HG02642 (cell line): ENCODE results near the gene TIAL1.
"Not testable (repeated sequence)": the region's sequence is repeated elsewhere in the genome, so short reads cannot be mapped to it uniquely, and the experiment has no call there.

Experiments
- ATAC-seq: cut with Tn5 transposase; IDR thresholded peaks from one replicate; pipeline ENCODE4 v1.9.1; 2021; ENCODE audit warnings: mild to moderate bottlenecking; ENCODE audit not compliant: unreplicated experiment, poor library complexity

TIAL1 gene, protein sequence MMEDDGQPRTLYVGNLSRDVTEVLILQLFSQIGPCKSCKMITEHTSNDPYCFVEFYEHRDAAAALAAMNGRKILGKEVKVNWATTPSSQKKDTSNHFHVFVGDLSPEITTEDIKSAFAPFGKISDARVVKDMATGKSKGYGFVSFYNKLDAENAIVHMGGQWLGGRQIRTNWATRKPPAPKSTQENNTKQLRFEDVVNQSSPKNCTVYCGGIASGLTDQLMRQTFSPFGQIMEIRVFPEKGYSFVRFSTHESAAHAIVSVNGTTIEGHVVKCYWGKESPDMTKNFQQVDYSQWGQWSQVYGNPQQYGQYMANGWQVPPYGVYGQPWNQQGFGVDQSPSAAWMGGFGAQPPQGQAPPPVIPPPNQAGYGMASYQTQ

DNA sequence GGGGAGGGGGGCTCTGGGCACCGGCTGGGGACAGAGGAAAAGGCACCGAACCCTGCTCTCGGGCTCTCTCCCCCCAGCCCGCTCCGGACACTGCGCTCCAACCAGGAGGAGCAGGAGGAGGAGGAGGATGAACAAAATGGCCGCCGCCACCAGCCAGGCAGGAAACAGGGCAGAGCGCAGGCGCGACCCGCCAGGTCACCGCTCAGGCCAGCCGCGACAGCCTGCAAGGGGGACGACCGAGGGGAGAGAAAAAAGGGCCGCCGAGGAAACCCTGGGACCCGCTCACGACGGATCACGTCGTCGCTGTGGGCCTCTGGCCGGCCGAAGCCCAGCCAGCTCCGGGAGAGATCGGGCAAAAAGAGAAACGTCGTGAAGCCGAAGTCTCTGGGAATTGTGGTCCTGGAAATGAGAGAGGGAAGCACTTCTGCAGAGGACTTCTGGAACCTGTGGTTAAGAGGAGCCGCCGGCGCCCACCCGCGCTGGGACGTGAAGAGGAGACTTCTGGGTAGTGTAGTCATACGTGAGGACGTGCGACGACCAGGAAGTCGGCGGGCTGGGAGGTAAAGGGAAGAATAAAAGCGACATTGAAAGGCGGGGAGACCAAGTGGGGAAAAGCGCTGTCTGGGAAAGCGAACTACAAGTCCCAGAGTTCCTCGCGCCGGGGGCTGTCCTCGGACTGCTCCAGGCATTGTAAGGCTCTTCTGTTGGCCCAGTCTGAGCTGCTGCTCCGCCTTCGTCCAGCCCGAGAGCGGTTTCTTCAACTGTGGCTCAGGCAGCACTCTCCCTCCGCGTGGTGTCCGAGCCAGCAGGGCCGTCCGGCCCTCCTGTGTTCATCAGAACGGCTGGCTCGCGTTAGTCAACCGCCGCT is at the start of gene TIAL1:
TIAL1 (minus strand) TSS at position 428 of the 868 bp plus-strand sequence. CDS start 499 bp downstream, outside the sequence.
- peak; percentile 87 for ATAC-seq

DNA sequence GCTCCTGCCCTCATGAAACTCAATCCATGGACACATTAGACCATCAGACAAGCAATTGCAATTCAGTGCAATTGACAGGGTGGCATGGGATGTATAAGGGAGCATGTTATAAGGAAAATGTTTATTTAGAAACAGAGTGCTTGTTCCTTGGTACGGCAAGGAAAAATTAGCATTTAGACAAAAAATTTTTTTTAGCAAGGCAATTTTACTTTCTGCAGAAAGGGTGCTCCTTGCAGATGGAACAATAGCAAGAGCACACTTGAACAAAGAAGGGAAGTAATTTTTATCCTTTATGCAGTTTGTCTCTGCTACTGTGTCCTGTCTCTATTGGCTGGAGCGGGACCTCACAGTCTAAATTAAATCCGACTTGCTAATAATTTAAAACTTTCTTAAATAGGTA is 48.2 kb upstream of the TIAL1 start:
- ATAC-seq = no peak

DNA sequence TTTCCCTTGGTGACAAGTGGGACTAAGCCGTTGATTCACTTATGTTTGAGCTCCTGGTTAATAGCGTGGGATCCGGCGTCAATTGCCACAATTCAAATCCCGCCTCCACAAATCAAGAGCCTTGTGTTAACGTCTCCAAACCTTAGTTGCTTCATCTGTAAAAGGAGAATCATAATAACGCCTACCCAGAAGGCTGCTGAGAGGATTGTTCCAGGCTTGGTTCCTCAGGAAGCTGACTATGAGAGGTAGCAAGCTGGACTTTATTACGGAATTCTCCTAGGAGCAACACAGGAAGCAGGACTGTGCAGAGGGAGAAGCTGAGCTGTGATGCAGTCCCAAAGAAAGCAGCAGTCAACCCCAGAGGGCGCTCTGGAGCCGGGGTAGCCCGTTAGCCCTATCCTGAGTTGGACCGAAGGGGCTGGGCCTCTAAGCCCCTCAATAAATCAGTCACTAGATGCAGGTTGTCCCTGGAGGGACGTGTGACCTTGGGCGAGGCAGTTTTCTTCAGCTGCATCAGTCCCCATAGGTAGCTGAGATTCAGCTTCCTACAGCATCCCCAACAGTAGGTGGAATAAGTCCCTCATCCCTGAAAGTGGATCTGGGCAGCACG is 47.5 kb upstream of the TIAL1 start:
- ATAC-seq = no peak

DNA sequence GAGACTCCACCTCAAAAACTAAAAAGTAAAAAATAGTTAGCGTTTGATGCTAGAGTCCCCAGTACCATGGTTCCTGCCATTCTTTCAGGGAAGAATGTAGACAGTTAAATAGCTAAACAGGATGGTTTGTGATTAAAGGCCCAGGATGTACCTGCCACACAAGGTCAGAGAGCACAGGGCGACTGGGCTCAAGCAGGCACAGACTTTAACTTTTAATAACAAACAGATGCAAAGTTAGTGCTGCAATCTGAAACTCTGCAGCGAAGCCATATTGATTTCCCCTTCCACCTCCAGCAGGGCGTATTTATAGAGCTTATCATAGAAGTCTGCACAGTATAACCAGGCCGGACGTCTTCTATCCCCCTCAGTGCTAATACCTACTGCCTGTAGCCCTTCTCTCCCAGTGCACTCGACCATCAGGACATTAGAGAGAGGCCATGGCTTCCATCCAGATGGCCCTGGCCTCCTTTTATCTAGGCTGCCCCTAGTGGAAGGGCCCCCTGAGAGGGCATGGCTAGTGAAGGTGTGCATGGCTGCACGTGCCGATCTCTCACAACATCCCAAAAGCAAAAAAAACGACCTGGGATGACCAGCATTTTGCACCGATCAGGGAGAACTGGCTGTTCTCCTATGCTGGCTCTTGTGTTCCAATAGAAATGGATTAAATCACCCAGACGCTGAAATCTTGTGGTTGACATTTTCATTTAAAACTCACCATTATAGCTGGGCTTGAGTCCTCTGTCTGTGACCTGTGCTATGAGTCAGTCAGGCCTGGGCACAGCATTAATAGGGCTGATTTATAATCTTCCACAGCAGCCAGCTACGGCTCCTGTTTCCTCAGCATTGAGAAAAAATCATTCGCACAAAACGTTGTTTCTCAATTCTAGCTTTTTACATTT is 46.8 kb upstream of the TIAL1 start:
- no peak for ATAC-seq

DNA sequence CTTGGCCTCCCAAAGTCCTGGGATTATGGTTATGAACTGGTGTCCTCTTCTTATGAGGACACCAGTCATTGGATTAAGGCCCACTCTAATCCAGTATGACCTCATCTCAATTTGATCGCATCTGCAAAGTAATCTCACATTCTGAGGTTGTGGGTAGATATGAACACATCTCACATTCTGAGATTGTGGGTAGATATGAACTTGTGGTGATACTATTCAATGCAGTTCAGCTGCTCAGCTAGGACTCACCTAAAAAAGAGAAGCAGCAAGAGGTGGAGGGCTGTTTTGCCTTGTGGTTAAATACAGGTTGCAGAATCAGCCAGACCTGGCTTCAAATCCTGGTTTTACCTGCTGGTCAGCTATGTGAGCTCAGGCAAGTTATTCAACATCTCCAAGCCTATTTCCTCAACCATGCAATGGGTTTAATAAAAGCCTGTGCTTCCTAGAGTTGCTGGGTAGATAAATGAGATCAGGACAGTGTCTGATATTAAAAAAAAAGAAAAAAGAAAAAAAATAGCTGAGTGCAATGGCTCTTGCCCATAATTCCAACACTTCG is 45.9 kb upstream of the TIAL1 start:
- no peak for ATAC-seq

DNA sequence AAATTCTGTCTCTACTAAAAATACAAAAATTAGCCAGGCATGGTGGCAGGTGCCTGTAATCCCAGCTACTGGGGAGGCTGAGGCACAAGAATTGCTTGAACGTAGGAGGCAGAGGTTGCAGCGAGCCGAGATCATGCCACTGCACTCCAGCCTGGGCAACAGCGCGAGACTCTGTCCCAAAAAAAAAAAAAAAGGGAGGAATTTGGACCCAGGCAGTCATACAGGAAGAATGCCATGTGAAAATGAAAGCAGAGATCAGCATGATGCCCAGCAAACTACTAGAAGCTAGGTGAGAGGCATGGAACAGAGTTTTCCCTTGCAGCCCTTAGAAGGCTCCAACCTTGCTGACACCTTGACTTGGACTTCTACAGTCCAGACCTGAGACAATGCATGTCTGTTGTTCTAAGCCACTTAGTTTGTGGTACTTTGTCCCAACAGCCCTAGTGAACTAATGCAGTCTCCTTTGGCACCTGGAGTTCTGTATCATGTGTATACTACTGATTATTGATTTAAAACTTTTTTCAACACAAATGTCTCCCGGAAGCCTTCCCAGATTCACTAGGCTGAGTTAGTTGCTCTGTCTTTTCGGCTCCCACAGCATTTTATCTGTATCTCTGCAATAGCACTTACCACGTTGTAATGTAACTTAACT is 44.2 kb upstream of the TIAL1 start:
- ATAC-seq = no peak

DNA sequence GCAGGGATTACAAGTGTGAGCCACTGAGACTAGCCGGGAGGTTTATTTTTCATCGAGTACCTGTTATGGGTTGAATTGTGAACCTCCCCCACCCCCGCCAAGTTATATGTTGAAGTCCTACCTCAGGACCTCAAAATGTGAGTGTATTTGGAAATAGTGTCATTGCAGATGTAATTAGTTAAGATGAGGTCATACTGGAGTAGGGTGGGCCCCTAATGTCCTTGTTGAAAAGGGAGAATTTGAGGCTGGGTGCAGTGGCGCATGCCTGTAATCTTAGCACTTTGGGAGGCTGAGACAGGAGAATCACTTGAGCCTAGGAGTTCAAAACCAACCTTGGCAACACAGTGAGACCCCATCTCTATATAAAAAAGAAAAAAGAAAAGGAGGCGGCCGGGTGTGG is 43.6 kb upstream of the TIAL1 start:
- no peak for ATAC-seq

DNA sequence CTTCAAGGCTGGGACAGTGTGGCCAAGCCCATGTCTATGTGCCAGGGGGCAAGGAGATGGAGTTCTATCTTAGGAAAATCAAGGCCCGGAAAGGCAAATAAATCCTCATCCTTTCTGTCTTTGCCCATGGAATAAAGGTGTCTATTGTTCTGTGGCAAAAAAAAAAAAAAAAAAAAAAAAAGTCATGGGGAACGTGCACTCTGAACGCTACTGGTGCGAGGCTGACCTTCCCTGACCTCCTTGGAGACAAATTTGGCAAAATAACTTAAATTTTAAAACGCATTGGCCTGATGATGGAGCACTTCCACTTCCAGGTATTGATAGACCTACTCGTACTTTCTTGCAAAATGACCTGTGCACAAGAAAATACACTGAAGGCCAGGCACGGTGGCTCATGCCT is 42.2 kb upstream of the TIAL1 start:
- no peak for ATAC-seq

DNA sequence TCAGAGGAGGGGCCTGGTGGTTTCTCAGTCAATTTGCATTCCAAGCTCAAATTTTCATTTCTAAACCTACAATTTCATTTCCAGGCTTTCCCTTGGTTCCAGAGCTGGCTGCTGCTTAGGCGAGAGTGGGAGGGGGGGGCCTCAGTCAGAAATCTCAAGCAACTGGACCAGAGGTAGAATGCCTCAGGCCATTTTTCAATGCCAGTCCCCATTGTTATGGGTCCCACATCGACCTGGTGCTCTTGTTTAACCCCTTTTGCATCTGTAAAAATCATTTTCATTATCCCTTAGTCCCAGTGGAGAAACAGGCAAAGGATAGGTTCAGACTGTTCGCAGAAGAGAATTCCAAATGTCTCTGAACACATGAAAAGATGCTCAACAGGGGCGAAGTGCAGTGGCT is 40.9 kb upstream of the TIAL1 start:
- ATAC-seq = no peak

DNA sequence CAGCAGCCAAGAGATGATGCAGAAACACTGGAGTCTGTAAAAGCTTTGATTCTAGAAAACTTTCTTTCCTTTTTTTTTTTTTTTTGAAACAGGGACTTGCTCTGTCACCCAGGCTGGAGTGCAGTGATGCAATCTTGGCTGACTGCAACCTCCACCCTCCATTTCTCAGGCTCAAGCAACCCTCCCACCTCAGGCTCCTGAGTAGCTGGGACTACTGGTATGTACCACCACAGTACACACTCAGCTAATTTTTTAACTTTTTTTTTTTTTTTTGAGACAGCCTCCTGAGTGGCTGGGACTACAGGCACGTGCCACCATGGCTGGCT is 37.4 kb upstream of the TIAL1 start:
- no peak for ATAC-seq

DNA sequence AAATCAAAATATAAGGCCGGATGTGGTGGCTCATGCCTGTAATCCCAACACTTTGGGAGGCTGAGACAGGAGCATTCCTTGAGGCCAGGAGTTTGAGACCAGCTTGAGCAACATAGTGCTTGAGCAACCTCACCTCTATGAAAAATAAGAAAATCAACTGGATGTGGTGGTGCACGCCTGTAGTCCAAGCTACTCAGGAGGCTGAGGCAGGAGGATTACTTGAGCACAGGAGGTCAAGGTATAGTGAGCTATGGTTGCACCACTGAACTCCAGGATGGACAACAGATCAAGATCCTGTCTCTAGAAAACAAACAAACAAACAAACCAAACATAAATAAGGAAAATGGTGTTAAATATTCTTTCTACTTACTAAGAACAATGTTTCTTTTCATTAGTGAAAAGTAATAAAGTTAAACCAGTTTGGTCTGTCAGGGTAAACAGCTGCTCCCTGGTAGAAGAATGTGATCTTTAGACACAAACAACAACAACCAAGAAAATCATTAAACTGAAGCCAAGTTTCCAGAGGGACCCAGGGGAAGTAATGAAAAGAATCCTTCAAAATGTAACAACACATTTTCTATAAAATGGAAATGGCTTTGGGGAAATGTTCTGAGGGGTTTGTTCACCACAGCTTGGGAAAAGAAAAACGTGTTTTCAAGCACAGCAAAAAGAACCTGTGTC is 36.9 kb upstream of the TIAL1 start:
- ATAC-seq = no peak

DNA sequence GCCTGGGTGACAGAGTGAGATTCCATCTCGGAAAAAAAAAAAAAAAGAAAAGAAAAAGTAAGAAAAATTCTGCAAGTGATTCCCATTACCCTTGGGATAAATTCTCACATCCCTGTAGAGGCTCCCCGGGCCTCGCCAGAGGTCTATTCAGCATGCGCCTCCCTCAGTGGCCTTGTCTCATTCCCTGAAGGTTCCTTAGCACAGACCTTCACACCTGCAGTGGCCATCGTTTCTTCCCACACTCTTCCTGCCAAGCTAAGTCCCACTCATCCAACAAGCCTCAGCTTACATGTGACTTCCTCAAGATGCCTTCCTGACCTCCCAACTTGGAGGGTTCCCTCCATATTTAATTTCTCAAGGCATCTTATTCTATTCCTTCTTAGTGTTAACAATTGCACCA is 33.5 kb upstream of the TIAL1 start:
- no peak for ATAC-seq

DNA sequence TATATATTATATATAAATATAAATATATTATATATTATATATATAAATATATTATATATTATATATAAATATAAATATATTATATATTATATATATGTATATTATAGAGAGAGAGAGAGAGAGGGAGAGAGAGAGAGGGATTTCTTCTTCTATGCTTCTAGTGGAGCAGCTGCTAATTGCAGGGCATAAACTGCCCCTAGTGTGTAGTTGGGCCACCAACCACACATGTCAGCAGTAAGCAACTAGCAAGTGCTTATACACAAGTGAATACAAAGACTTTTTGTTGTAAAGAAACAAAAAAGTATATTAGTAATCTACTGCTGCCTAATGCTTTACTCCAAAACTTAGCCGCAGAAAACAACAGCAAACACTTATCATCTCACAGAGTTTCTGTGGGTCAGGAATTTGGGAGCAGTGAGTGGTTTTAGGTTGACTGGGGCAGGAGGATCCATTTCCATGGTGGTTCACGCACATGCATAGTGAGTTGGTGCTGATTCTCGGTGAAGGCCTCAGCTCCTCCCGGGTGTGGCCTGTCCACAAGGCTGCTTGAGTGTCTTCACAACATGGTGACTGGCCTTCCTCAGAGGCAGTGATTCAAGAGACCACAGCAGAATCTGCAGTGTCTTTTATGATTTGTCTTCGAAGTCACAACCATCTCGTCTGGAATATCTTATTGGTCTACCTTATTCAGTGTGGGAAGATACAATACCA is 29.0 kb upstream of the TIAL1 start:
- no peak for ATAC-seq

DNA sequence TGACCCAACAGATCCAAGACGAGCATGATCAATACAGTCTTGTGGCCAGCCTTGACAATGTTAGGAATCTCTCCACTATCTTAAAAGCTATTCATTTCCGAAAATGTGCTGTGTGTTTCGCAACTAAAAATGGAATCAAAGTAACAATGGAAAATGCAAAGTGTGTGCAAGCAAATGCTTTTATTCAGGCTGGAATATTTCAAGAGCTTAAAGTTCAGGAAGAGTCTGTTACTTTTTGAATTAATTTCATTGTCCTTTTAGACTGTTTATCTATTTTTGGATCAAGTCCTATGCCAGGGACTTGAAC is 24.3 kb upstream of the TIAL1 start:
- no peak for ATAC-seq

DNA sequence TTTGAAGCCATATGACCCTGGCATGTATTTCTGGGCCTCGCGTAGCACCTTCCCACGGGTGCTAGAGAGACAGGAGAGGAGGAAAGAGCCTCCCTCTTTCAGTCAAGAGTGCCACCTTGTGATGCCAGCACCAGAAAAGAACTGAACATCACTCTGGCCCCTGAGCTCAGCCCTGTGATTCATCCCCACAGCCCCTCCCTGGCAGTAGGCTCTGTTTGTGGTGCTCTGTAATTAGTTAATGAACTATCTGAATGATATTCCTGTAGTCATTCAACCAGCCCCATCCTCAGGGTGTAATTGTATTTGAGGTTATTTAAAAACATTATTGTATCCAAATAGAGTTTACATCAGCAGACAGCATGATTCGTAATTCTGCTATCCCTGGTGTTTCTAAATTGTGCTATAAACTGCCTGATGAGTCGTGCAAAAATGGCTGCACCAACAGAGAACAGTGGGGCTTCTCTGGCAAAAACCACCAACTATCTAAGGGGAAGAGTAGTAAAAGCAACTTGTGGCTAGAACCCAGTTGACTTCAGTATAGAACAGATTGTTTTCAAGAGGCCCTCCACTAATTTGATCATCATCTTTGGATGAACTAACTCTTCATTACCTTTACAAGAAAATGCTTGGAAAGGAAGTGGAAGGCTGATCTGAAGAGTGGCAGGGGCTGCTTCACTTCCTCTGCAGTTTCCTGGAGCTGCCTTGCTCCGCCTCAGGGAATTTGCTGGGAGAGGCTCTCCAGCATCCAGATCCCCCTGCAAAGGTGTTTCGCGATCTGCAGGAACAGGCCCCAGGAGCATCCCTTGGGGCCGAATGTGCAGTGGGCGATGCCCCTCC is 23.7 kb upstream of the TIAL1 start:
- no peak for ATAC-seq

DNA sequence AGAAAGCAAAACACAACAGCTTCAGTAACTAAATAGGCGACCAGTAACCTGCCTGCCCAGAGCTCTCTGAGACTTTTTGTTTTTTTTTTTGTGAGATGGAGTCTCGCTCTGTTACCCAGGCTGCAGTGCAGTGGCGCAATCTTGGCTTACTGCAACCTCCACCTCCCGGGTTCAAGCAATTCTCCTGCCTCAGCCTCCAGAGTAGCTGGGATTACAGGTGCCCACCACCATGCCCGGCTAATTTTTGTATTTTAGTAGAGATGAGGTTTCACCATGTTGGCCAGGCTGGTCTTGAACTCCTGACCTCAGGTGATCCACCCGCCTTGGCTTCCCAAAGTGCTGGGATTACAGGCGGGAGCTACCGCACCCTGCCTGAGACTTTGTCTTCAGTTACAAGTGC is 23.0 kb upstream of the TIAL1 start:
- ATAC-seq = not testable (repeated sequence)

DNA sequence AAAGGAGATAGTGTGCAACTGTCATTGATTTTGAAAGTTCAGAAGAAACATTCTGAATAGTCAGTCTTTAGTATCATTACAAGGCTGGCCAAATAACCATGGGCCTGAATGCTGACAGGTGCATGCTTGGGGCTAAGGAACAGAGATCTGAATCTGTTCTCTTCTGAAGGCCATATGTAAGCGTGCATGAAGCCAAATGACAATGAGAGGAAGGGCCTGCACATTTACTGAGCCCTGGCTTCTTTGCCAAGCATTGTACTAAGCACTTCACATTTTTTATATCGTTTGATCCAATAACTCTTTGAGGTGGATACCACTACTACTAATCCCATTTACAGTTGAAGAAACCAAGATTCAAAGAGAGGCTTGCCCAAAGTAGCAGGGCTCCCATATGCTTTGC is 22.5 kb upstream of the TIAL1 start:
- no peak for ATAC-seq
